ENCODE data around the gene XPO6.

DNA sequence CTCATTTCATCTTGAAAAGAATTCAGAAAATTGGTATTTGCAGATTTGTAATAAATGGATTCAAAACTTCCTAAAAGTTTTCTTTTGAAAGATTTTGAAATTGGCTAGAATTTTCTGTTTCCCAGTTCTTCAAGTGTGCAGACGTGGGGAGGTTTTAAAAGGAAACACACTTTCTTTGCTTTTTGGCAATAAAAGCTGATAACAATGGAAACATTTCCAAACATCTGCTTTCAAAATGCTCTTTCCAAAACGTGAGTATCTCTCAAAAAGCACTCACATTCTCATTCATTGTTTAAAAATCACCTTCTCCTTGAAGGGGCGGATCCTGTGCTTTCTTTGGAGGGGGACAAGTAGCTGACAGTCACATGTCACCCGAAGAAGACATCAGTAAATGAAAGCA lies 139.7 kb downstream of the XPO6 start:
- TF ChIP-seq, protein P1, sequence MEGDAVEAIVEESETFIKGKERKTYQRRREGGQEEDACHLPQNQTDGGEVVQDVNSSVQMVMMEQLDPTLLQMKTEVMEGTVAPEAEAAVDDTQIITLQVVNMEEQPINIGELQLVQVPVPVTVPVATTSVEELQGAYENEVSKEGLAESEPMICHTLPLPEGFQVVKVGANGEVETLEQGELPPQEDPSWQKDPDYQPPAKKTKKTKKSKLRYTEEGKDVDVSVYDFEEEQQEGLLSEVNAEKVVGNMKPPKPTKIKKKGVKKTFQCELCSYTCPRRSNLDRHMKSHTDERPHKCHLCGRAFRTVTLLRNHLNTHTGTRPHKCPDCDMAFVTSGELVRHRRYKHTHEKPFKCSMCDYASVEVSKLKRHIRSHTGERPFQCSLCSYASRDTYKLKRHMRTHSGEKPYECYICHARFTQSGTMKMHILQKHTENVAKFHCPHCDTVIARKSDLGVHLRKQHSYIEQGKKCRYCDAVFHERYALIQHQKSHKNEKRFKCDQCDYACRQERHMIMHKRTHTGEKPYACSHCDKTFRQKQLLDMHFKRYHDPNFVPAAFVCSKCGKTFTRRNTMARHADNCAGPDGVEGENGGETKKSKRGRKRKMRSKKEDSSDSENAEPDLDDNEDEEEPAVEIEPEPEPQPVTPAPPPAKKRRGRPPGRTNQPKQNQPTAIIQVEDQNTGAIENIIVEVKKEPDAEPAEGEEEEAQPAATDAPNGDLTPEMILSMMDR (IDR thresholded peaks at IDR 0.05): no peak
- TF ChIP-seq TAF1 (IDR thresholded peaks at IDR 0.05; ENCODE audit: borderline replicate concordance, low read depth, low read length) (no peak), EZH2phosphoT487 (IDR thresholded peaks at IDR 0.05; ENCODE audit: borderline replicate concordance, low read depth) (no peak), RCOR1 (IDR thresholded peaks at IDR 0.05; ENCODE audit: low read length) (no peak), EP300 (IDR thresholded peaks at IDR 0.05; ENCODE audit: borderline replicate concordance in 1 of 2, low read depth in 1 of 2, low read length in 1 of 2) (no peak), RAD21 (IDR thresholded peaks at IDR 0.05; ENCODE audit: low read length) (no peak)
- TF ChIP-seq, protein P2, sequence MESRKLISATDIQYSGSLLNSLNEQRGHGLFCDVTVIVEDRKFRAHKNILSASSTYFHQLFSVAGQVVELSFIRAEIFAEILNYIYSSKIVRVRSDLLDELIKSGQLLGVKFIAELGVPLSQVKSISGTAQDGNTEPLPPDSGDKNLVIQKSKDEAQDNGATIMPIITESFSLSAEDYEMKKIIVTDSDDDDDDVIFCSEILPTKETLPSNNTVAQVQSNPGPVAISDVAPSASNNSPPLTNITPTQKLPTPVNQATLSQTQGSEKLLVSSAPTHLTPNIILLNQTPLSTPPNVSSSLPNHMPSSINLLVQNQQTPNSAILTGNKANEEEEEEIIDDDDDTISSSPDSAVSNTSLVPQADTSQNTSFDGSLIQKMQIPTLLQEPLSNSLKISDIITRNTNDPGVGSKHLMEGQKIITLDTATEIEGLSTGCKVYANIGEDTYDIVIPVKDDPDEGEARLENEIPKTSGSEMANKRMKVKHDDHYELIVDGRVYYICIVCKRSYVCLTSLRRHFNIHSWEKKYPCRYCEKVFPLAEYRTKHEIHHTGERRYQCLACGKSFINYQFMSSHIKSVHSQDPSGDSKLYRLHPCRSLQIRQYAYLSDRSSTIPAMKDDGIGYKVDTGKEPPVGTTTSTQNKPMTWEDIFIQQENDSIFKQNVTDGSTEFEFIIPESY (IDR thresholded peaks at IDR 0.05; ENCODE audit: borderline replicate concordance, low read depth): no peak
- TF ChIP-seq, protein P3, sequence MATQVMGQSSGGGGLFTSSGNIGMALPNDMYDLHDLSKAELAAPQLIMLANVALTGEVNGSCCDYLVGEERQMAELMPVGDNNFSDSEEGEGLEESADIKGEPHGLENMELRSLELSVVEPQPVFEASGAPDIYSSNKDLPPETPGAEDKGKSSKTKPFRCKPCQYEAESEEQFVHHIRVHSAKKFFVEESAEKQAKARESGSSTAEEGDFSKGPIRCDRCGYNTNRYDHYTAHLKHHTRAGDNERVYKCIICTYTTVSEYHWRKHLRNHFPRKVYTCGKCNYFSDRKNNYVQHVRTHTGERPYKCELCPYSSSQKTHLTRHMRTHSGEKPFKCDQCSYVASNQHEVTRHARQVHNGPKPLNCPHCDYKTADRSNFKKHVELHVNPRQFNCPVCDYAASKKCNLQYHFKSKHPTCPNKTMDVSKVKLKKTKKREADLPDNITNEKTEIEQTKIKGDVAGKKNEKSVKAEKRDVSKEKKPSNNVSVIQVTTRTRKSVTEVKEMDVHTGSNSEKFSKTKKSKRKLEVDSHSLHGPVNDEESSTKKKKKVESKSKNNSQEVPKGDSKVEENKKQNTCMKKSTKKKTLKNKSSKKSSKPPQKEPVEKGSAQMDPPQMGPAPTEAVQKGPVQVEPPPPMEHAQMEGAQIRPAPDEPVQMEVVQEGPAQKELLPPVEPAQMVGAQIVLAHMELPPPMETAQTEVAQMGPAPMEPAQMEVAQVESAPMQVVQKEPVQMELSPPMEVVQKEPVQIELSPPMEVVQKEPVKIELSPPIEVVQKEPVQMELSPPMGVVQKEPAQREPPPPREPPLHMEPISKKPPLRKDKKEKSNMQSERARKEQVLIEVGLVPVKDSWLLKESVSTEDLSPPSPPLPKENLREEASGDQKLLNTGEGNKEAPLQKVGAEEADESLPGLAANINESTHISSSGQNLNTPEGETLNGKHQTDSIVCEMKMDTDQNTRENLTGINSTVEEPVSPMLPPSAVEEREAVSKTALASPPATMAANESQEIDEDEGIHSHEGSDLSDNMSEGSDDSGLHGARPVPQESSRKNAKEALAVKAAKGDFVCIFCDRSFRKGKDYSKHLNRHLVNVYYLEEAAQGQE (IDR thresholded peaks at IDR 0.05; ENCODE audit: low read depth, low read length): no peak
